Mucosa of stomach (tissue), 1 donor: Measurements from ENCODE around the gene DEUP1.

Experiments used
- H3K27me3 ChIP-seq: one replicate; pipeline ENCODE4 v1.7.0; 2013; ENCODE audit warnings: mild to moderate bottlenecking, low read length; ENCODE audit not compliant: control insufficient read depth, insufficient read depth
- H3K36me3 ChIP-seq: one replicate; pipeline ENCODE4 v1.7.0; 2013; ENCODE audit warnings: low read length; ENCODE audit not compliant: control insufficient read depth, insufficient read depth
- H3K4me1 ChIP-seq: one replicate; pipeline ENCODE4 v1.7.0; 2013; ENCODE audit warnings: mild to moderate bottlenecking, low read length; ENCODE audit not compliant: control insufficient read depth, insufficient read depth
- H3K4me3 ChIP-seq: one replicate; pipeline ENCODE4 v1.7.0; 2013; ENCODE audit warnings: low read length
- H3K9ac ChIP-seq: one replicate; pipeline ENCODE4 v1.7.0; 2013; ENCODE audit warnings: mild to moderate bottlenecking, low read length, moderate library complexity
- H3K9me3 ChIP-seq: one replicate; pipeline ENCODE4 v1.7.0; 2013; ENCODE audit warnings: mild to moderate bottlenecking, low read length, moderate library complexity; ENCODE audit not compliant: control insufficient read depth
- donor health status: Pancreatic carcinoma.

DEUP1 gene

DNA sequence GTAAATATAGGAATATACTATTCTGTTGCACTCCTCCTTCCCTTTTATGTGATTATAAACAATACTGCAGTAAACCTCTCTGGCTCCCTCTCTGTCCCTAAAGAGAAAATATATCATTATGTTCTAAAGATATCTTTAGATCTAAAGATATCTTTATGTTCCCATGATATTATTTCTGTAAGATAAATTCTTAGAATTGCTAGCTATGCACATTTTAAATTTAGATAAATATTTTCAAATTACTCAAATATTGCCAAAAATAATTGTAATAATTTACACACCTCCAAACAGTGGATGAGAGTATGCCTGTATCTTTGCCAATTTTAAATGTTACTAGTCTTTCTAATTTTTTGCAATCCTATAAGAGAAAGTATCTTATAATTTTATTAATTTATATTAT lies 10.3 kb upstream of the DEUP1 start:
- H3K9ac ChIP-seq: no peak overlapping the region
- H3K4me1 ChIP-seq: no peaks in the 10 kb centered on the region
- no peaks in the 10 kb centered on the region for H3K27me3 ChIP-seq
- peaks cover 3% of the 10 kb centered on the region for H3K9me3 ChIP-seq
- H3K36me3 ChIP-seq: no peaks in the 10 kb centered on the region
- no peak overlapping the region for H3K4me3 ChIP-seq

- Histone ChIP-seq H3K27me3 (no peaks in the 10 kb centered on the region), H3K9ac (no peak overlapping the region), H3K4me3 (no peak overlapping the region), H3K9me3 (peaks cover 3% of the 10 kb centered on the region), H3K4me1 (no peaks in the 10 kb centered on the region), H3K36me3 (no peaks in the 10 kb centered on the region)
Measured at GRCh38 chr11:93322207-93322606, 8.3 kb upstream of the DEUP1 start.

DNA sequence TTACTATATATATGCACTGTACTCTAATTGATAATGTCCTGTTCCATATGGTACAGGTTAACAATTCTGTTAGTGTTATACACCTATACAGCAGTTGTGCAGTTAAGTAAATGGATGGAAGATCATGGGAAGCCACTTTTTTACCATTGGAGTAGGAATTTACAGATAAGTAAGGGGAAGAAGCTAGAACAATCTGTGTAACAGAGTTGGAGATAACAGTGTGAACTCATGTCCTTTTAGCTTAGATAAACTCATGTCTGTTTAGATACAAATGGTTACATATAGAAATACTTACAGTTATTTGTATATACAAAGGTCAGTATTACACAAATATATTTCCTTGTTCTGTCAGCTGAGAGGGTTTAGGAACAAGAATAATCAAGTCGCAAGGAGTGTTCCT lies 6.8 kb upstream of the DEUP1 start:
- H3K4me3 ChIP-seq: no peak overlapping the region
- no peaks in the 10 kb centered on the region for H3K27me3 ChIP-seq
- H3K4me1 ChIP-seq: no peaks in the 10 kb centered on the region
- no peak overlapping the region for H3K9ac ChIP-seq
- H3K36me3 ChIP-seq: no peaks in the 10 kb centered on the region
- H3K9me3 ChIP-seq: peaks cover 3% of the 10 kb centered on the region

DNA sequence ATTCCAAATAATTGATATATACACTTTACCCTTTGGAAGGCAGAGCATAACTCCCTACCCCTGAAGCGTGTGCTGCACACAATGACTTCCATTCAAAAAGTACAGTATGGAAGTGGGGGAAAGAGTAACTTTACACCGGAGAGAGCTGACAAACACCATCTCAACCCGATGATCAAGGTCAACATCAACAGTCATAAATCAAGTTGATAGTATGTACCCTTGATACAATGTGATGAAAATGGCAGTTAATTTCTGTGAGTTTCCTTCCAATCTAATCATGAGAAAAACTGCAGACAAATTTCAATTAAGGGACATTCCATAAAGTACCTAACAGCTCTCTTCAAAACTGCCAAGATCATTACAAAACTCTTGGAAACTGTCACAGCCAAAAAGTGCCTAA lies 6.0 kb upstream of the DEUP1 start:
- no peak overlapping the region for H3K9ac ChIP-seq
- no peaks in the 10 kb centered on the region for H3K4me1 ChIP-seq
- no peaks in the 10 kb centered on the region for H3K27me3 ChIP-seq
- H3K4me3 ChIP-seq: no peak overlapping the region
- no peaks in the 10 kb centered on the region for H3K36me3 ChIP-seq
- no peaks in the 10 kb centered on the region for H3K9me3 ChIP-seq

DNA sequence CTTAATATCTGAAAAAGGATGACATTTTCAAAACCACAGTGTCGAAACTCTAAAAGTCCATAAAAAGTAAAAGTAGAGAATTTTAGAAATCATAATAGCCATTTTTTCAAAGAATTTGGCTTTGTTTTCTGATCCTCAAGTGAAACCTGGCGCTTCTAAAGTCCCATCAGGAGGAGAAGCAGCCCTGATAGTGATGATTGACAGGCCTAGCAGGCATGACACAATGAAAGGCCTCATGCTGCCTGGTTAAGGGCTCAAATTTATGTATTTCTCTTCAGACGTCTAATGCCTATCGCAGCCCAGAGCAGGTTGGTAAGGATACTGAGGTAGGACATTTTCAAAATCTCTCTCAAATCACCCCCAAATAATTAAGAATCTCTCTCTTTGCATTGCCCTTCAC lies 3.9 kb upstream of the DEUP1 start:
- no peak overlapping the region for H3K4me3 ChIP-seq
- no peak overlapping the region for H3K9ac ChIP-seq
- peaks cover 7% of the 10 kb centered on the region for H3K27me3 ChIP-seq
- H3K9me3 ChIP-seq: no peaks in the 10 kb centered on the region
- no peaks in the 10 kb centered on the region for H3K36me3 ChIP-seq
- no peaks in the 10 kb centered on the region for H3K4me1 ChIP-seq

- H3K4me3 ChIP-seq: no peak overlapping the region
Measured at GRCh38 chr11:93329936-93330445, 551 bp upstream of the DEUP1 start.

DNA sequence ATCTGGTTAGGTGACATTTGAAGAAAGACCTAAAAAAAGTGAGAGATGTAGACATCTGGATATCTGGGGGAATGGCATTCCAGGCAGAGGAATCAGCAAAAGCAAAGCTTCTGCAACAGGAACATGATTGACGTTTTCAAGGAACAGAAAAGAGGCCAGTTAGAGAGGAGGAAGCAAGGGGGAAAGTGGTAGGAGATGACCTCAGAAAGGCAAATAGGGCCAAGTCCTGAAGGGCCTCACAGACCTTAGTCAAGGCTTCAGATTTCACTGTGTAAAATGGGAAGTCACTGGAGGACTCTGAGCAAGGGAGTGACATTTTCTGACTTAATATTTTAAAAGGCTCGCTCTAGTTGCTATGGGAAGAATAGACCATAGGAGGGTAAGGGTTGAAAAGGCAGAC lies 9.7 kb downstream of the DEUP1 start:
- Histone ChIP-seq H3K9ac (no peak overlapping the region), H3K36me3 (no peaks in the 10 kb centered on the region), H3K27me3 (no peaks in the 10 kb centered on the region), H3K9me3 (no peaks in the 10 kb centered on the region), H3K4me3 (no peak overlapping the region), H3K4me1 (no peaks in the 10 kb centered on the region)

More at GRCh38 chr11:93329936-93330445, 551 bp upstream of the DEUP1 start:
- Histone ChIP-seq H3K9me3 (no peaks in the 10 kb centered on the region), H3K9ac (no peak overlapping the region), H3K4me1 (no peaks in the 10 kb centered on the region), H3K36me3 (no peaks in the 10 kb centered on the region), H3K27me3 (peaks cover 10% of the 10 kb centered on the region)

DNA sequence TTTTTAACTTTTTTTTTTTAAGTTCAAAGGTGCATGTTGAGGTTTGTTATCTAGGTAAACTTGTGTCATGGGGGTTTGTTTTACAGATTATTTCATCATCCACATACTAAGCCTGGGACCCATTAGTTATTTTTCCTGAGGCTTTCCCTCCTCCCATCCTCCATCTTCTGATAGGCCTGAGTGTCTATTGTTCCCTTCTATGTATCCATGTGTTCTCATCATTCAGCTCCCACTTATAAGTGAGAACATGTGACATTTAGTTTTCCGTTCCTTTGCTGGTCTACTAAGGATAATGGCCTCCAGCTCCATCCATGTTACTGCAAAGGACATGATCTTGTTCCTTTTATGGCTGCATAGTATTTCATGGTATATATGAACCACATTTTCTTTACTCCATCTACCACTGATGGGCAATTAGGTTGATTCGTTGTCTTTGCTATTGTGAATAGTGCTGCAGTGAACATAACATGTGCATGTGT lies 14.4 kb downstream of the DEUP1 start:
- Histone ChIP-seq H3K9ac (no peak overlapping the region), H3K36me3 (no peaks in the 10 kb centered on the region), H3K27me3 (no peaks in the 10 kb centered on the region), H3K4me1 (no peaks in the 10 kb centered on the region), H3K9me3 (no peaks in the 10 kb centered on the region), H3K4me3 (no peak overlapping the region)

GRCh38 chr11:93348930-93349329 lies 18.4 kb downstream of the DEUP1 start:
- Histone ChIP-seq H3K27me3 (no peaks in the 10 kb centered on the region), H3K4me3 (no peak overlapping the region), H3K9me3 (no peaks in the 10 kb centered on the region), H3K4me1 (no peaks in the 10 kb centered on the region), H3K36me3 (no peaks in the 10 kb centered on the region), H3K9ac (no peak overlapping the region)

GRCh38 chr11:93350835-93351234 lies 20.3 kb downstream of the DEUP1 start:
- no peaks in the 10 kb centered on the region for H3K9me3 ChIP-seq
- no peaks in the 10 kb centered on the region for H3K27me3 ChIP-seq
- H3K36me3 ChIP-seq: no peaks in the 10 kb centered on the region
- H3K9ac ChIP-seq: no peak overlapping the region
- H3K4me3 ChIP-seq: no peak overlapping the region
- no peaks in the 10 kb centered on the region for H3K4me1 ChIP-seq

DNA sequence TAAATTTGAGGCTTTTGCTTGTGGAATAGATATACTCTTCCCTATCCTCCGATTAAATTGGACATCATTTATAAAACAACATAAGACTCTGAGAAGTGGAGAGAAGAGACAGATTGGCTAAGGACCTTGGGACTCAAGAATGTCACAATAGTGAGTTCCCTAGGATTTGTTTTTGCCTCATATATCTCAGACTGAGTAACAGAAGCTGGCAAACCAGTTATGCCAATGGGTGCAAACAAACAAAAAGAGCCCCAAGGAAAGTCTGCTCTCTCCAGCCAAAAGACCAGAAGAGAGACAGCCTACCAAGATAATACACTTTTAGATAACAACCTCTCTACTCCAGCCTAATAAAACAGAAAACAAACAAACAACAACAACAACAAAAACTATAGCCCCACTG lies 28.9 kb downstream of the DEUP1 start:
- Histone ChIP-seq H3K4me3 (no peak overlapping the region), H3K27me3 (no peaks in the 10 kb centered on the region), H3K9ac (no peak overlapping the region), H3K36me3 (no peaks in the 10 kb centered on the region), H3K4me1 (no peaks in the 10 kb centered on the region), H3K9me3 (no peaks in the 10 kb centered on the region)

DNA sequence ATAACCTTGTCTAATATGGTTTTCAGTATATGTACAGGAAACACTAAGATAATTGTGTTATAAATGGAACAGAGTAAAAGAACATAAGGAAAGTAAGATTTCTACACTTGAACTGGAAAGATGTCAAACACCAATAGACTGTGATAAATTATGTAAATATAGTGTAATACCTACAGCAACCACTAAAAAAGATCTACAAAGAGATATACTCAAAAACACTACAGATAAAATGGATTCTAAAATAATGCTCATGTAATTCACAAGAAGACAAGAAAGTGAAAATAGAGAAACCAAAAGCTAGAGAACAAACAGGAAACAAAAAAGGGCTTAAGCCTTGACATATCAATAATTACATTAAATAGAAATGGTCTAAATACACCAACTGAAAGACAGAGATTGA lies 30.9 kb downstream of the DEUP1 start:
- no peaks in the 10 kb centered on the region for H3K36me3 ChIP-seq
- no peaks in the 10 kb centered on the region for H3K9me3 ChIP-seq
- H3K27me3 ChIP-seq: no peaks in the 10 kb centered on the region
- H3K9ac ChIP-seq: no peak overlapping the region
- no peaks in the 10 kb centered on the region for H3K4me1 ChIP-seq
- H3K4me3 ChIP-seq: no peak overlapping the region

DNA sequence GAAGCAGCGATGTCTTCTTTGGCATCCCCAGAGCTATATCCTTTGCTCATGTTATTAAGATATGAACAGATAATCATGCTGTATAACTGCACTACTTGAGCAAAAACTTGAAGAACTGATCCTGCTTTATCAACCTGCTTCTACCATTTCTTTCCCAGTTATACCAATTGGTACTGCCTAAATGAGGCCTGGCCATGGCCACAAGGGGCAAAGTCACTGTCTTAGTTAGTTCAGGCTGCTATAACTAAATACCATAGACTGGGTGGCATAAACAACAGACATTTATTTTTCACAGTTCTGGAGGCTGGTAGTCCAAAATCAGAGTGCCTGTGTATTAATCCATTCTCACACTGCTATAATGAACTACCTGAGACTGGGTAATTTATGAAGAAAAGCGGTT lies 37.5 kb downstream of the DEUP1 start:
- no peaks in the 10 kb centered on the region for H3K36me3 ChIP-seq
- no peak overlapping the region for H3K4me3 ChIP-seq
- H3K27me3 ChIP-seq: no peaks in the 10 kb centered on the region
- H3K4me1 ChIP-seq: no peaks in the 10 kb centered on the region
- no peaks in the 10 kb centered on the region for H3K9me3 ChIP-seq
- H3K9ac ChIP-seq: no peak overlapping the region
